GM23248 (cell line): Measurements from ENCODE around the gene IL7R.

Source experiments
- EZH2 ChIP-seq: fragments of 200-600 bp; sonication (generic); IDR thresholded peaks from 2 replicates; pipeline ENCODE4 v1.6.1; 2018; ENCODE audit warnings: antibody characterized with exemption, mild to moderate bottlenecking; ENCODE audit not compliant: insufficient read depth, poor library complexity, severe bottlenecking
- EZH2phosphoT487 ChIP-seq: fragments of 200-600 bp; sonication (generic); IDR thresholded peaks from 2 replicates; pipeline ENCODE4 v1.6.1; 2018; ENCODE audit warnings: antibody characterized with exemption, moderate library complexity, mild to moderate bottlenecking, low read depth; ENCODE audit not compliant: insufficient read depth

- TF ChIP-seq EZH2 = no peak
- no peak for TF ChIP-seq EZH2phosphoT487
Measured at GRCh38 chr5:35820735-35821134, 36.0 kb upstream of the IL7R start.
